DOHH2 (cell line): ENCODE data around the gene RFLNA.

ENCODE experiments used
- H3F3A ChIP-seq: fragments of 200-600 bp; sonication (generic), shearing (Covaris generic); 2 replicates; pipeline ENCODE4 v1.6.0; 2016; ENCODE audit warnings: antibody characterized with exemption, mild to moderate bottlenecking; ENCODE audit not compliant: control insufficient read depth, insufficient read depth
- H3K27ac ChIP-seq: fragments of 200-600 bp; sonication (generic); 2 replicates; pipeline ENCODE4 v1.5.1; 2014; ENCODE audit warnings: low read depth, mild to moderate bottlenecking, low read length, moderate library complexity
- H3K27me3 ChIP-seq: fragments of 200-600 bp; sonication (generic); 2 replicates; pipeline ENCODE4 v1.6.1; 2014; ENCODE audit warnings: mild to moderate bottlenecking, low read length, mixed read lengths; ENCODE audit not compliant: control insufficient read depth
- H3K36me3 ChIP-seq: fragments of 200-600 bp; sonication (generic); 2 replicates; pipeline ENCODE4 v1.6.1; 2014; ENCODE audit warnings: mild to moderate bottlenecking, low read length, moderate library complexity, mixed read lengths; ENCODE audit not compliant: control insufficient read depth
- H3K4me1 ChIP-seq: fragments of 200-600 bp; sonication (generic); 2 replicates; pipeline ENCODE4 v1.6.1; 2014; ENCODE audit warnings: mild to moderate bottlenecking, low read length, mixed read lengths; ENCODE audit not compliant: control insufficient read depth
- H3K4me2 ChIP-seq: fragments of 200-600 bp; sonication (generic); 2 replicates; pipeline ENCODE4 v1.6.0; 2014; ENCODE audit warnings: mild to moderate bottlenecking, low read length, moderate library complexity
- H3K4me3 ChIP-seq: fragments of 200-600 bp; sonication (generic); 2 replicates; pipeline ENCODE4 v1.5.1; 2014; ENCODE audit warnings: mild to moderate bottlenecking, low read length, mixed read lengths
- H3K79me2 ChIP-seq: fragments of 200-600 bp; sonication (generic); 2 replicates; pipeline ENCODE4 v1.6.1; 2014; ENCODE audit warnings: mild to moderate bottlenecking, low read length, mixed read lengths; ENCODE audit not compliant: control insufficient read depth
- H3K9me2 ChIP-seq: fragments of 200-600 bp; sonication (generic); replicated peaks from 2 replicates; pipeline ENCODE4 v1.6.1; 2014; ENCODE audit warnings: mild to moderate bottlenecking, low read length, mixed read lengths; ENCODE audit not compliant: control insufficient read depth
- H3K9me3 ChIP-seq: fragments of 200-600 bp; sonication (generic); 2 replicates; pipeline ENCODE4 v1.6.1; 2014; ENCODE audit warnings: antibody characterized with exemption, low read length, mixed read lengths; ENCODE audit not compliant: control insufficient read depth, insufficient read depth
- H4K20me1 ChIP-seq: fragments of 200-600 bp; sonication (generic); 2 replicates; pipeline ENCODE4 v1.6.0; 2014; ENCODE audit warnings: low read depth, mild to moderate bottlenecking, antibody characterized with exemption, low read length, moderate library complexity; ENCODE audit not compliant: control insufficient read depth, insufficient read depth
- EZH2phosphoT487 ChIP-seq: fragments of 200-600 bp; sonication (generic); IDR thresholded peaks from 2 replicates; pipeline ENCODE4 v1.6.1; 2017; ENCODE audit warnings: borderline replicate concordance, mild to moderate bottlenecking, antibody characterized with exemption, low read length, moderate library complexity, mixed read lengths
- TF ChIP-seq, protein P1 (sequence below): fragments of 200-600 bp; sonication (generic); IDR thresholded peaks from one replicate; pipeline ENCODE4 v1.5.1; 2014; ENCODE audit warnings: antibody characterized with exemption, mild to moderate bottlenecking, low read depth, low read length; ENCODE audit not compliant: poor library complexity, severe bottlenecking

The RFLNA gene, protein sequence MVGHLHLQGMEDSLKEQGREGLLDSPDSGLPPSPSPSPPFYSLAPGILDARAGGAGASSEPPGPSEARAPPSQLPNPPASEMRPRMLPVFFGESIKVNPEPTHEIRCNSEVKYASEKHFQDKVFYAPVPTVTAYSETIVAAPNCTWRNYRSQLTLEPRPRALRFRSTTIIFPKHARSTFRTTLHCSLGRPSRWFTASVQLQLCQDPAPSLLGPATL

DNA sequence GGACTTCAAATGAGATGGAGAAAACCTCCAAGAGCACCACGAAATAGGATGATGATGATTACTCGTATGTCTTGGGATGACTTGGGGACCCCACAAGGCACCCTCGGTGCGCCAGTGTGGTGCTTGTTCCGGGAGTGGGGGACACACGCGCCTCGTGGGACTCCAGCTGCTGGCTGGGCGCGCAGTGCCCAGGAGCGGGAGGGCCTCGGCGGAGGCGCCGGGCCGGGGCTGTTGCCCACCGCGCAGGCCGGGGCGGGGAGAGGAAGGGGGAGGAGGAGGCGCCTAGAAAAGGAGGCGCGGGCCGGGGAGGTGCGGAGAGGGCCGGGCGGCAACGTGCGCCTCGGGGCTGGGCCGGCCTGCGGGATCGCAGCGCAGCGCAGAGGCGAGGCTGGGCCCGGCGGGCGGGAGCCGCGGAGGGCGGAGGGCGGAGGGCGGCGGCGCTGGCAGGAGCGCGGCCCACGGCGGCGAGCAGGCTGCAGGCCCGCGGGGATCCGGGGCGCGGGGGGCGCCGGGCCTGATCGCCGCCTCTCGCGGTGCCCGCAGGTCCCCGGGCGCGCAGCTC is at the start of gene RFLNA:
Gene RFLNA, plus strand, starts transcription at position 314 of the 562 bp plus-strand sequence. CDS start 337 bp downstream, outside the sequence.
- no peaks in the 10 kb centered on the region for H3K9me3 ChIP-seq
- H3K27me3 ChIP-seq, result peaks cover 11% of the 10 kb centered on the region
- no peak within 1 kb of the TSS for H3K4me3 ChIP-seq
- no peaks in the 10 kb centered on the region for H3K36me3 ChIP-seq
- H3K79me2 ChIP-seq, result no peaks in the 10 kb centered on the region
- no peak within 1 kb of the TSS for H3K4me2 ChIP-seq
- no peaks in the 10 kb centered on the region for H3K4me1 ChIP-seq
- no peak for TF ChIP-seq EZH2phosphoT487
- TF ChIP-seq, protein P1, sequence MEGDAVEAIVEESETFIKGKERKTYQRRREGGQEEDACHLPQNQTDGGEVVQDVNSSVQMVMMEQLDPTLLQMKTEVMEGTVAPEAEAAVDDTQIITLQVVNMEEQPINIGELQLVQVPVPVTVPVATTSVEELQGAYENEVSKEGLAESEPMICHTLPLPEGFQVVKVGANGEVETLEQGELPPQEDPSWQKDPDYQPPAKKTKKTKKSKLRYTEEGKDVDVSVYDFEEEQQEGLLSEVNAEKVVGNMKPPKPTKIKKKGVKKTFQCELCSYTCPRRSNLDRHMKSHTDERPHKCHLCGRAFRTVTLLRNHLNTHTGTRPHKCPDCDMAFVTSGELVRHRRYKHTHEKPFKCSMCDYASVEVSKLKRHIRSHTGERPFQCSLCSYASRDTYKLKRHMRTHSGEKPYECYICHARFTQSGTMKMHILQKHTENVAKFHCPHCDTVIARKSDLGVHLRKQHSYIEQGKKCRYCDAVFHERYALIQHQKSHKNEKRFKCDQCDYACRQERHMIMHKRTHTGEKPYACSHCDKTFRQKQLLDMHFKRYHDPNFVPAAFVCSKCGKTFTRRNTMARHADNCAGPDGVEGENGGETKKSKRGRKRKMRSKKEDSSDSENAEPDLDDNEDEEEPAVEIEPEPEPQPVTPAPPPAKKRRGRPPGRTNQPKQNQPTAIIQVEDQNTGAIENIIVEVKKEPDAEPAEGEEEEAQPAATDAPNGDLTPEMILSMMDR, result no peak
- no peaks in the 10 kb centered on the region for H3F3A ChIP-seq
- H3K9me2 ChIP-seq, result no peaks in the 10 kb centered on the region
- no peak within 1 kb of the TSS for H3K27ac ChIP-seq
- no peaks in the 10 kb centered on the region for H4K20me1 ChIP-seq

DNA sequence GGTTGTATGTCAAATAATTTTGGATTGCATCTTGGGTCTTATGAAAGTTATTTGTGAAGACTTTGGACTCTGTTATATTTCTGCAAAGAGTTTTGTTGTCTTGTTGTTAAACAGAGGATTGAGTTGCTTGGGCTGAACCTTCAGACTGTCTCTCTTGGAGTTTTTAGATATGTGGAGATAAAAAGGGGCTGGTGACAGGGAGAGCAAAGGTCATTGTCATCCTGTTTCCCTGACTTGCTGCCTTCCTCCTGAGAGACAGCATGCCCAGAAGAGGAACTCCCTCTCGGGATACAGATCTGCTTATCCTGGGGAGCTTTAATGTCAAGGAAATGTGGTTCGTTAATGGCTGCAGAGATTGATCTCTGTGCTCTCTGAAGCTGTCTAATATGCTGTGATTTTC is 47.6 kb upstream of the RFLNA start:
- no peak overlapping the region for H3K4me2 ChIP-seq
- no peaks in the 10 kb centered on the region for H4K20me1 ChIP-seq
- peaks cover 3% of the 10 kb centered on the region; the same call in 1 of the 2 replicates for H3K4me1 ChIP-seq
- H3K79me2 ChIP-seq, result no peaks in the 10 kb centered on the region
- no peak overlapping the region for H3K4me3 ChIP-seq
- no peak for TF ChIP-seq EZH2phosphoT487
- TF ChIP-seq, protein P1, result no peak
- no peaks in the 10 kb centered on the region for H3K36me3 ChIP-seq
- H3F3A ChIP-seq, result no peaks in the 10 kb centered on the region
- no peaks in the 10 kb centered on the region for H3K9me3 ChIP-seq
- H3K9me2 ChIP-seq, result no peaks in the 10 kb centered on the region
- peaks cover 5% of the 10 kb centered on the region; the same call in 1 of the 2 replicates for H3K27me3 ChIP-seq
- no peak overlapping the region for H3K27ac ChIP-seq

DNA sequence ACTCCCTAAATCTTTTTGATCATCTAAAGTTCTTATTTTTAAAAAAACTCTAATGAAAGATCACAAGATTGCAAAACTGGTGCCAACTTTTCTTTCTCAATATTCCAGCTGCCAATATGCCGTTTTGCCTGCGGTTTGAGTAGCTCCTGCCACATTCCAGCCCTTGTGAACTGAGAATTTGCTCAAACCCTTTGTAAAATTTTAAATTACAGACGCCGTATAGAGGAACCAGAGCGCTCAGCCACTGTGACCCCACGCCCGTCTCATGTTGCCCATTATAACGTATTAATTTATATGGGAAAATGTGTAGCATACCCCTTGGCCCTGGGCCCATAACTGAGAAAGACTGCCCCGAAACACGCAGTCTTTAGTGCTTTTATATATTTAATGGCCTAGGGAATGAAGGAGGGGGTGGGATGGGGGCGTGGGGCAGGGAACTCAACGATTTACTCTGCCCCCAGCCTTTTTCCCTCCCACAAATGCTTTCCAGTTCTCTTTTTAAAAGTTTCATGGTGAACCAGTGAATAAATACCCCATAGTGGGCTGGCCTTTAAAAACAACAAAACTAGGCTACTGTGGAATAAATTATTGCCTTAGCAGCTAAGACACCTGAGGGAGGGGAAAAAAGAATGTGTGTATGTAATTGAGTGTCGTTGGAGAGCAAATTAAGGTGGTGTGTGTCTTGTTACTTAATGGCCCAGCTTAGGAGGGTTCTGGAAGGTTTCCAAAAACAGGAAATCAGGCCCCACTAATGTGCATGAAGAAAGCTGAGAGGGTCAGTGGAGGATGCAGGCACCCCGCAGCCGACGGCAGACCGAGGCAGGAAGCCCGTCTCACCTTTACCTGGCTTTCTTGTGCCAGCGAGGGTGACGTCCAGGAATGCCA is 45.7 kb upstream of the RFLNA start:
- H3K27ac ChIP-seq, result no peak overlapping the region
- H3K27me3 ChIP-seq, result peaks cover 5% of the 10 kb centered on the region; the same call in 1 of the 2 replicates
- H3K79me2 ChIP-seq, result no peaks in the 10 kb centered on the region
- no peaks in the 10 kb centered on the region for H3F3A ChIP-seq
- H4K20me1 ChIP-seq, result no peaks in the 10 kb centered on the region
- H3K4me1 ChIP-seq, result peaks cover 3% of the 10 kb centered on the region; the same call in 1 of the 2 replicates
- no peaks in the 10 kb centered on the region for H3K9me2 ChIP-seq
- no peak overlapping the region for H3K4me3 ChIP-seq
- TF ChIP-seq, protein P1, result no peak
- TF ChIP-seq EZH2phosphoT487, result no peak
- H3K9me3 ChIP-seq, result no peaks in the 10 kb centered on the region
- no peak overlapping the region for H3K4me2 ChIP-seq
- no peaks in the 10 kb centered on the region for H3K36me3 ChIP-seq
